Suprapubic skin (tissue), 4 donors: Measurements from ENCODE around the gene PCED1B. TPM values are rescaled to one million over a fixed set of nuclear protein-coding genes. Genes with fewer than 3 reads are reported as not detected.

ENCODE experiments used
- DNase-seq, 2 donors: peaks; one replicate each; pipeline ENCODE4 v3.0.0-alpha.2; 2019; ENCODE audit warnings: low spot score in 2 of 2
- H3K27ac ChIP-seq: fragments of 200-600 bp; sonication (generic); one replicate; pipeline ENCODE4 v1.5.1; 2019
- H3K27me3 ChIP-seq: fragments of 200-600 bp; sonication (generic); one replicate; pipeline ENCODE4 v1.5.1; 2019
- H3K36me3 ChIP-seq: fragments of 200-600 bp; sonication (generic); one replicate; pipeline ENCODE4 v1.5.1; 2019
- H3K4me1 ChIP-seq: fragments of 200-600 bp; sonication (generic); one replicate; pipeline ENCODE4 v1.5.1; 2019
- H3K4me3 ChIP-seq: fragments of 200-600 bp; sonication (generic); one replicate; pipeline ENCODE4 v1.5.1; 2019; ENCODE audit warnings: mild to moderate bottlenecking
- H3K9me3 ChIP-seq: fragments of 200-600 bp; sonication (generic); one replicate; pipeline ENCODE4 v1.5.1; 2019
- EP300 ChIP-seq: sonication (generic); formaldehyde crosslinking; IDR thresholded peaks from one replicate; pipeline ENCODE4 v1.6.1; 2017; ENCODE audit warnings: antibody characterized with exemption
- POLR2A ChIP-seq, 2 donors: fragments of 450-650 bp; IDR thresholded peaks; one replicate each; pipeline ENCODE4 v1.6.1; 2017; ENCODE audit warnings: antibody characterized with exemption in 2 of 2, mild to moderate bottlenecking in 2 of 2, moderate library complexity in 2 of 2
- POLR2AphosphoS5 ChIP-seq, 3 donors: sonication (generic); formaldehyde crosslinking; IDR thresholded peaks; one replicate each; pipeline ENCODE4 v1.6.1; 2017; ENCODE audit warnings: antibody characterized with exemption in 3 of 3
- WGBS: methylation state at CpG from one replicate; pipeline ENCODE4 v1.1.5; 2018; 5-methylcytosine and 5-hydroxymethylcytosine counted together
- total RNA-seq, 4 donors: library from RNA; depleted of rRNA; stranded (reverse); fragments of >200 nt; gene quantifications; one replicate each; pipeline ENCODE4 v1.1.0, GENCODE V29; 2016
- TF ChIP-seq, protein P1 (sequence below), 2 donors: fragments of 200-600 bp in 1 of 2; fragments of 450-650 bp in 1 of 2; sonication (generic) in 1 of 2; IDR thresholded peaks; one replicate each; pipeline ENCODE4 v1.5.1; 2016 to 2019; ENCODE audit warnings: antibody characterized with exemption in 2 of 2, mild to moderate bottlenecking in 1 of 2, moderate library complexity in 1 of 2

Gene PCED1B
- total RNA-seq, 4 donors from 2014 or later = 0.65 to 5.1 TPM; not detected in 2

DNA sequence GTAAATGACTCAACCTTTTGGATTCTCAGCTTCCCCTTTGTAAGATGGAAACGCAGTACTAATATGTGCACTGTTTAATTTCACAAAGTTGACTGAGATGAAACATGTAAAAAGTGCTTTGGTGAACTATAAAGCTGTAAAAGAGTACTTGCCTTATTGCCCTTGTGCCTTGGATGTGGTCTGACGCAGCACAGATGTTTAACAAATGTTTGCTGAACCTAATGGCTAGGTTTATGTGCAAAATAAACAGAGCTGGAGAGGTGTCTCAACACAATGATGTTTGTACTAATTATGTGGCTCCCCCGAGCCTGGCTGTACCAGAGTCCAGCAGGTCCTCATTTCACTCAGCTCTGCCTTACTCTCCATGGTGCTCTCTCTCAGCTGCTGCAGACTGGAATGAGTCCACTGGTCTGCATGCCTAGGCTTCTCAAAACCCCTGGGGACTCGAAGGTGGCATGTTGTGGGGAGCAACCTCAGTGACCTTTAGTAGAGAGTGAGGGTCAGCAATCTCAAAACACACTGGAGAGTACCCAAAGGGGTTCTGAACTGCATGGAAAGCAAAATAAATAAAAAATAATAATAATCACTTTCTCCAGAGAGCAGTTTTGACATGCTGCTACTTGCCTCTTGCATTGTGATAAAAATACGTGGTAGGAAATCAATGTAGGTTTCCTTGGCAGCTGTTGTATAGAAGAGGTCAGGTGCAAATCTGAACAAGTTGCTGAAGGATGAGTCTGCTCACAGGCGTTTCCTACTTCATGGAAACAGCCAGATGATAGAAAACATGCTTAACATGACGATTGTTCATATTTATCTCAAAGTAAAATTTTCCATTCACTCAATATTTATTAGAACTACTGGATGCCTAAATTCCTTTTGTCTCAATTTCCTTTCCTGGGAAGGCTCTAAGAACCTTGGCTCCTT is 8.9 kb downstream of the PCED1B start:
- Histone ChIP-seq H3K36me3 (no peaks in the 10 kb centered on the region), H3K4me1 (peaks cover 41% of the 10 kb centered on the region), H3K27ac (peak overlapping the region; percentile 36), H3K9me3 (no peaks in the 10 kb centered on the region), H3K4me3 (no peak overlapping the region), H3K27me3 (no peaks in the 10 kb centered on the region)
- TF ChIP-seq POLR2AphosphoS5 (IDR thresholded peaks at IDR 0.05) (no peak), POLR2A (IDR thresholded peaks at IDR 0.05) (no peak), EP300 (no peak)
- TF ChIP-seq, protein P1, sequence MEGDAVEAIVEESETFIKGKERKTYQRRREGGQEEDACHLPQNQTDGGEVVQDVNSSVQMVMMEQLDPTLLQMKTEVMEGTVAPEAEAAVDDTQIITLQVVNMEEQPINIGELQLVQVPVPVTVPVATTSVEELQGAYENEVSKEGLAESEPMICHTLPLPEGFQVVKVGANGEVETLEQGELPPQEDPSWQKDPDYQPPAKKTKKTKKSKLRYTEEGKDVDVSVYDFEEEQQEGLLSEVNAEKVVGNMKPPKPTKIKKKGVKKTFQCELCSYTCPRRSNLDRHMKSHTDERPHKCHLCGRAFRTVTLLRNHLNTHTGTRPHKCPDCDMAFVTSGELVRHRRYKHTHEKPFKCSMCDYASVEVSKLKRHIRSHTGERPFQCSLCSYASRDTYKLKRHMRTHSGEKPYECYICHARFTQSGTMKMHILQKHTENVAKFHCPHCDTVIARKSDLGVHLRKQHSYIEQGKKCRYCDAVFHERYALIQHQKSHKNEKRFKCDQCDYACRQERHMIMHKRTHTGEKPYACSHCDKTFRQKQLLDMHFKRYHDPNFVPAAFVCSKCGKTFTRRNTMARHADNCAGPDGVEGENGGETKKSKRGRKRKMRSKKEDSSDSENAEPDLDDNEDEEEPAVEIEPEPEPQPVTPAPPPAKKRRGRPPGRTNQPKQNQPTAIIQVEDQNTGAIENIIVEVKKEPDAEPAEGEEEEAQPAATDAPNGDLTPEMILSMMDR (IDR thresholded peaks at IDR 0.05) = no peak
- WGBS = 41% methylated on average over 7 of the region's 7 CpGs
- DNase-seq = no peak

DNA sequence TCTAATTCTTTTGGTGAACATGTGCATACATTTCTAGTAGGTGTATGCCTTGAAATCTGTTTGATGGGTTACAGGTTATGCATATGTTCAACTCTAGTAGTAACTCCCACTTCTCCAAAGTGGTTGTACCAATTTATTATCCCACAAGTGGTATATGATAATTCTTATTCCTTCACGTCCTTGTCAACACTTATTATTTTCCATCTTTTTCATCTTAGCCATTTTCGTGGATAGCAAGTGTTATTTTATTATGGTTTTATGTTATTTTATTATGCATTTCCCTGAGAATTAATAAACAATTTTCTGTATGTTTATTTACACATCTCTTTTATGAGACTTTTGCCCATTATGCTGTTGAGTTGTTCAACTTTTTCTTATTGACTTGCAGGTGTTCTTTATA is 11.6 kb downstream of the PCED1B start:
- TF ChIP-seq, protein P1 (IDR thresholded peaks at IDR 0.05) = no peak
- TF ChIP-seq POLR2AphosphoS5 (IDR thresholded peaks at IDR 0.05) = no peak
- no peak for TF ChIP-seq POLR2A (IDR thresholded peaks at IDR 0.05)
- no peak for TF ChIP-seq EP300
- Histone ChIP-seq H3K4me1 (peaks cover 25% of the 10 kb centered on the region), H3K4me3 (no peak overlapping the region), H3K27ac (no peak overlapping the region), H3K9me3 (no peaks in the 10 kb centered on the region), H3K36me3 (no peaks in the 10 kb centered on the region), H3K27me3 (no peaks in the 10 kb centered on the region)
- 94% methylated on average over 2 of the region's 2 CpGs for WGBS
- no peak for DNase-seq

GRCh38 chr12:47094804-47095203 is 15.4 kb downstream of the PCED1B start:
- WGBS = 95% methylated on average over 4 of the region's 4 CpGs

GRCh38 chr12:47095446-47096236 is 16.2 kb downstream of the PCED1B start:
- no peaks in the 10 kb centered on the region for H3K9me3 ChIP-seq
- TF ChIP-seq EP300 = no peak
- TF ChIP-seq POLR2AphosphoS5 (IDR thresholded peaks at IDR 0.05) = no peak
- TF ChIP-seq, protein P1 (IDR thresholded peaks at IDR 0.05) = no peak
- TF ChIP-seq POLR2A (IDR thresholded peaks at IDR 0.05) = no peak
- peaks cover 4% of the 10 kb centered on the region for H3K4me1 ChIP-seq
- H3K27me3 ChIP-seq = no peaks in the 10 kb centered on the region
- no peak overlapping the region for H3K4me3 ChIP-seq
- H3K27ac ChIP-seq = no peak overlapping the region
- H3K36me3 ChIP-seq = no peaks in the 10 kb centered on the region
- 63% methylated on average over 3 of the region's 3 CpGs for WGBS
- DNase-seq = no peak

More at GRCh38 chr12:47094804-47095203, 15.4 kb downstream of the PCED1B start:
- Histone ChIP-seq H3K9me3 (no peaks in the 10 kb centered on the region), H3K27me3 (no peaks in the 10 kb centered on the region), H3K27ac (no peak overlapping the region), H3K4me1 (peaks cover 4% of the 10 kb centered on the region), H3K36me3 (no peaks in the 10 kb centered on the region), H3K4me3 (no peak overlapping the region)
- no peak for DNase-seq
- no peak for TF ChIP-seq POLR2A (IDR thresholded peaks at IDR 0.05)

DNA sequence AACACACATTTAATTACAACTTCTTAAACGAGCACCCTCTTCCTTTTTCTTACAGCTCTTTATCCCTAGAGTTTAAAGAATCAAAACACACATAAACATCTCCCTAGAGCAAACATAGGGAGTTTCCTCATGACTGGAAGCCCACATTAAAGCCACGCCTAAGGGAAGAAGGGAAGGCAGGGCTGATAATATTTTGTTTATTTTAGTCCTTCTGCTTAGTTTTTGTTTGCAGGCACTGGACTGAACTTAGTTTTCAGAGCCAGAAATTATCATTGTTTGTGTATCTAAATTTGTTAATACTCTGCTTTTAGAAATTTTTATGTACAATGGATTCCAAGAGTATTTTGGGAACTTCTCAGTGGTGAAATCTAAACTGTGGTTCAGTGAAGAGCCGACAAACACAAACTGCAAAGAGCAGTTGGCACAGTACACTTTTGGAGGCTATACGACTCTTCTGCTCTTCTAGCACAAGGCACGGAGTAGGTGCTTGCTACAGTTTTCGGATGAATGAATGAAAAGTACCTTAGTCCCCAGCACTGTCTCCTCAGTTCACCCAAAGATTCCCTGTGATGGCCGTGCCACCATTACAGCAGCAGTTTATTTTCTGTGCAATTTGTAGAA is 18.0 kb downstream of the PCED1B start:
- H3K27ac ChIP-seq = no peak overlapping the region
- WGBS = 65% methylated on average over 7 of the region's 7 CpGs
- H3K4me3 ChIP-seq = no peak overlapping the region

More for the DNA sequence above, 18.0 kb downstream of the PCED1B start:
- Histone ChIP-seq H3K36me3 (no peaks in the 10 kb centered on the region), H3K27me3 (no peaks in the 10 kb centered on the region), H3K9me3 (no peaks in the 10 kb centered on the region), H3K4me1 (peaks cover 4% of the 10 kb centered on the region)
- TF ChIP-seq, protein P1 (IDR thresholded peaks at IDR 0.05) = no peak
- no peak for TF ChIP-seq POLR2AphosphoS5 (IDR thresholded peaks at IDR 0.05)
- TF ChIP-seq POLR2A (IDR thresholded peaks at IDR 0.05) = no peak
- no peak for TF ChIP-seq EP300
- no peak for DNase-seq
